GM06990 (cell line): ENCODE measurements around the gene EXD1.

Source experiments
- DNase-seq: peaks from one replicate; pipeline ENCODE4 v3.0.0-alpha.2; 2011; ENCODE audit not compliant: insufficient read length; ENCODE audit errors: extremely low read depth
- H3K27me3 ChIP-seq: replicated peaks from 2 replicates; pipeline ENCODE4 v1.6.0; 2011; ENCODE audit warnings: low read length; ENCODE audit not compliant: control insufficient read depth, insufficient read depth
- H3K36me3 ChIP-seq: 2 replicates; pipeline ENCODE4 v1.5.1; 2011; ENCODE audit warnings: low read length; ENCODE audit not compliant: control insufficient read depth, insufficient read depth
- H3K4me3 ChIP-seq: replicated peaks from 2 replicates; pipeline ENCODE4 v1.5.1; 2011; ENCODE audit warnings: low read depth, mild to moderate bottlenecking, control low read depth, low read length
- CTCF ChIP-seq: IDR thresholded peaks from 2 replicates; pipeline ENCODE4 v1.5.1; 2011; ENCODE audit warnings: low read length, control low read depth, mild to moderate bottlenecking, inconsistent platforms; ENCODE audit not compliant: insufficient read depth, poor library complexity, severe bottlenecking

The EXD1 gene

GRCh38 chr15:41194444-41194843 lies 36.1 kb downstream of the EXD1 start:
- Histone ChIP-seq H3K27me3 (no peaks in the 10 kb centered on the region), H3K4me3 (no peak overlapping the region), H3K36me3 (no peaks in the 10 kb centered on the region)
- no peak for TF ChIP-seq CTCF
- DNase-seq: no peak

GRCh38 chr15:41183581-41183980 lies 47.0 kb downstream of the EXD1 start:
- Histone ChIP-seq H3K36me3 (no peaks in the 10 kb centered on the region), H3K27me3 (no peaks in the 10 kb centered on the region), H3K4me3 (no peak overlapping the region)
- no peak for DNase-seq
- TF ChIP-seq CTCF: no peak

GRCh38 chr15:41182266-41182665 lies 48.3 kb downstream of the EXD1 start:
- no peaks in the 10 kb centered on the region for H3K36me3 ChIP-seq
- no peak for DNase-seq
- H3K27me3 ChIP-seq: no peaks in the 10 kb centered on the region
- H3K4me3 ChIP-seq: no peak overlapping the region
- no peak for TF ChIP-seq CTCF

- Histone ChIP-seq H3K4me3 (no peak overlapping the region), H3K36me3 (no peaks in the 10 kb centered on the region), H3K27me3 (no peaks in the 10 kb centered on the region)
- DNase-seq: no peak
- no peak for TF ChIP-seq CTCF
Observed at GRCh38 chr15:41180206-41180789, 50.3 kb downstream of the EXD1 start.

- DNase-seq: no peak
- no peaks in the 10 kb centered on the region for H3K36me3 ChIP-seq
- H3K4me3 ChIP-seq: no peak overlapping the region
- H3K27me3 ChIP-seq: no peaks in the 10 kb centered on the region
- no peak for TF ChIP-seq CTCF
Observed at GRCh38 chr15:41169781-41170180, 60.8 kb downstream of the EXD1 start.

- Histone ChIP-seq H3K27me3 (no peaks in the 10 kb centered on the region), H3K36me3 (no peaks in the 10 kb centered on the region), H3K4me3 (no peak overlapping the region)
- DNase-seq: no peak
- TF ChIP-seq CTCF: no peak
Observed at GRCh38 chr15:41169086-41169485, 61.5 kb downstream of the EXD1 start.
